RWPE1 (cell line): Measurements from ENCODE around the gene UGT1A6.

Experiments
- CTCF ChIA-PET: fragments of 350-600 bp; sonication (Branson Sonifier 250); formaldehyde crosslinking; extraction: SDS; loops from one replicate; lab custom pipeline; 2021; lab: Yijun Ruan, JAX
- POLR2A ChIA-PET: fragments of 400-600 bp; formaldehyde crosslinking; extraction: SDS; loops from one replicate; lab custom pipeline; 2020; ENCODE audit warnings: antibody characterized with exemption; ENCODE audit not compliant: low non-redundant PET; lab: Yijun Ruan, JAX
- DNase-seq: peaks from one replicate; pipeline ENCODE4 v3.0.0; 2012; ENCODE audit warnings: low spot score
- H3K27ac ChIP-seq: fragments of 450-650 bp; 2 replicates; pipeline ENCODE4 v1.5.1; 2017
- CTCF ChIP-seq: fragments of 450-650 bp; conservative IDR thresholded peaks from 2 replicates; pipeline ENCODE4 v1.5.1; 2017; ENCODE audit warnings: low read depth, mild to moderate bottlenecking

UGT1A6 gene

GRCh38 chr2:233795735-233796171 is 103.1 kb downstream of the UGT1A6 start:
- CTCF ChIA-PET: no interaction called here
- POLR2A ChIA-PET: no interaction called here
- no peak for DNase-seq
- TF ChIP-seq CTCF: no peak
- no peak overlapping the region for H3K27ac ChIP-seq

GRCh38 chr2:233796254-233796653 is 103.6 kb downstream of the UGT1A6 start:
- H3K27ac ChIP-seq: no peak overlapping the region
- no peak for DNase-seq
- no peak for TF ChIP-seq CTCF
- ChIA-PET POLR2A (no interaction called here), CTCF (no interaction called here)

DNA sequence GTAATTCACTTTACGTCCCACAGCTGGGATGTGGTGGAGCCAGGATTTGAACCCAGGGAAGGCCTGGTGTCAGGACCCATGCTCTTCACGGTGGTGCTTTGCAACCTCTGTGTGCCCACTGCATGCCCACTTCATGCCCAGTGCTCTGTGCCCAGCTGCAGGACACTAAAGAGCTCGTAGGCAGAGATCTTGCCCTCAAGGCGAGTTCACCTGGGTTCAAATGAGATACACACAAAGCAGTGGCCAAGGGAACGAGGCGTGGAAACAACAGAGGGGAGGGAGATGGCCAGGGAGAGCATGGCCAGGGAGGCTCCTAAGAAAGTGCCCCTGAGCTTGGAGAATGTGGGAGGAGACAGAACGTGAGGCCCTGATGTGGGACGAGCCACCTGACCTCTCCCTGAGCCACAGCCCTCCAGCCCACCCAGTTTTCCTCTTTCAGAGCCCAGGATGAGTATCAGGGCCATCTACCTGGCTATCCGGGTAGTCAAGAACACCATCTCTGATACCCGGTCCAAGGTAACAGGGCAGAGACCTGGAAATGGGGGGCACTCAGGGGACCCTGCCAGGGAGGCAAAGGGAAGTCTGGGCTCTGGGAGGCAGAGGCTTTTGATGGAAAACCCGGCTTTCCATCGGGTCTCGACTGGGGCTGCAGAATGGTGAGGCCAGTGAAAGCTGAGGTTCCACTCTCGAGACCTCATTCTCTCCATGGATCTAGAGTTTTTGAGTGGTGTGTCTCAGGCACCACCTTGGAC is 105.8 kb downstream of the UGT1A6 start:
- ChIA-PET POLR2A (no interaction called here), CTCF (no interaction called here)
- H3K27ac ChIP-seq: no peak overlapping the region
- DNase-seq: no peak
- no peak for TF ChIP-seq CTCF

GRCh38 chr2:233799087-233799665 is 106.5 kb downstream of the UGT1A6 start:
- ChIA-PET POLR2A (no interaction called here), CTCF (interaction anchor here (0.6 kb wide), 1 partner anchor 249 kb away, joined by 3 read pairs; no protein-coding TSS in a partner anchor)
- TF ChIP-seq CTCF: no peak
- H3K27ac ChIP-seq: no peak overlapping the region
- no peak for DNase-seq

DNA sequence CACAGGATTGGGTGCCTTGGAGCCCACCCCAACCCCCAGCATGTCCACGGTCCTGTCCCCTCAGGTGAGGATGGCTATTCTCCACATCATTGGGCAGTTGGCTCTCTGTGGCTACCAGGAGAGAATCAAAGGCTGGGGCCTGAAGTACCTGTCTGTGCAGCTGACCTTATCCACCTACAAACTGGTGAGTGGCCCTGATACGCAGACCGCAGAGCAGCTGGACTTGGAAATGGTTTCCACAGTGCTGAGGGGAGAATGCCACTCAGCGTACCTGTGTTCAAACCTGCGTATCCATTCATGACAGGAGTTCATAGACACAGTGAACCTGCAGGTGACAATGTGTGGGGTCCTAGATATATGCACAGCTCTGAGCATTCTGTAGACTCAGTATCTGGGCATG is 107.0 kb downstream of the UGT1A6 start:
- POLR2A ChIA-PET: no interaction called here

GRCh38 chr2:233800208-233800607 is 107.5 kb downstream of the UGT1A6 start:
- no peak overlapping the region for H3K27ac ChIP-seq
- TF ChIP-seq CTCF: no peak
- CTCF ChIA-PET: interaction anchor here (0.6 kb wide), 1 partner anchor 356 kb away, joined by 3 read pairs; no protein-coding TSS in a partner anchor
- POLR2A ChIA-PET: no interaction called here
- DNase-seq: no peak

More for the DNA sequence above, 107.0 kb downstream of the UGT1A6 start:
- TF ChIP-seq CTCF: no peak
- no peak overlapping the region for H3K27ac ChIP-seq
- DNase-seq: no peak
- CTCF ChIA-PET: interaction anchor here (0.6 kb wide), 2 partner anchors 250 to 356 kb away, joined by 3 read pairs; no protein-coding TSS in a partner anchor
